ENCODE data around the gene GALNT6. TPM values are rescaled to one million over a fixed set of nuclear protein-coding genes. Genes with fewer than 3 reads are reported as not detected.

GALNT6 gene
- total RNA-seq, 2 experiments from 2014 or later, result 17.8 to 18.6 TPM

- Mint-ChIP-seq H3K4me1 (peaks cover 63% of the 10 kb centered on the region), H3K27ac (no peak overlapping the region), H3K27me3 (no peaks in the 10 kb centered on the region), H3K4me3 (no peak overlapping the region), H3K36me3 (ENCODE audit: low read depth) (peaks cover 10% of the 10 kb centered on the region), H3K9me3 (no peaks in the 10 kb centered on the region)
- ChIA-PET CTCF (no interaction called here), POLR2A (no interaction called here)
- no peak for DNase-seq
Observed at GRCh38 chr12:51388069-51388799, 3.0 kb downstream of the GALNT6 start.

GRCh38 chr12:51386351-51386750, 4.9 kb downstream of the GALNT6 start:
- Mint-ChIP-seq H3K4me1 (peaks cover 61% of the 10 kb centered on the region), H3K27ac (no peak overlapping the region), H3K36me3 (ENCODE audit: low read depth) (peaks cover 24% of the 10 kb centered on the region), H3K9me3 (no peaks in the 10 kb centered on the region), H3K4me3 (no peak overlapping the region), H3K27me3 (no peaks in the 10 kb centered on the region)
- ChIA-PET POLR2A (interaction anchor here (0.9 kb wide), 1 partner anchor 13 kb away, joined by 3 read pairs; no protein-coding TSS in a partner anchor), CTCF (interaction anchor here (0.9 kb wide), 1 partner anchor 17 kb away, joined by 3 read pairs; no protein-coding TSS in a partner anchor)
- no peak for DNase-seq

GRCh38 chr12:51383269-51383905, 7.8 kb downstream of the GALNT6 start:
- H3K9me3 Mint-ChIP-seq, result no peaks in the 10 kb centered on the region
- no peak overlapping the region for H3K4me3 Mint-ChIP-seq
- no peak for DNase-seq
- H3K27me3 Mint-ChIP-seq, result no peaks in the 10 kb centered on the region
- CTCF ChIA-PET, result interaction anchor here (1.2 kb wide), 1 partner anchor 37 kb away, joined by 3 read pairs; no protein-coding TSS in a partner anchor
- POLR2A ChIA-PET, result interaction anchor here (1.2 to 2.3 kb wide), 4 partner anchors 8 to 14 kb away, joined by 4 to 7 read pairs (median 6); no protein-coding TSS in a partner anchor
- H3K4me1 Mint-ChIP-seq, result peaks cover 35% of the 10 kb centered on the region
- peaks cover 37% of the 10 kb centered on the region for H3K36me3 Mint-ChIP-seq (ENCODE audit: low read depth)
- no peak overlapping the region for H3K27ac Mint-ChIP-seq

- Mint-ChIP-seq H3K27ac (no peak overlapping the region), H3K9me3 (no peaks in the 10 kb centered on the region), H3K4me1 (peaks cover 26% of the 10 kb centered on the region), H3K4me3 (no peak overlapping the region), H3K27me3 (no peaks in the 10 kb centered on the region), H3K36me3 (ENCODE audit: low read depth) (peaks cover 44% of the 10 kb centered on the region)
- CTCF ChIA-PET, result no interaction called here
- POLR2A ChIA-PET, result interaction anchor here (2.3 kb wide), 1 partner anchor 13 kb away, joined by 7 read pairs; no protein-coding TSS in a partner anchor
- no peak for DNase-seq
Observed at GRCh38 chr12:51382173-51382572, 9.0 kb downstream of the GALNT6 start.

GRCh38 chr12:51381226-51382079, 9.8 kb downstream of the GALNT6 start:
- no peaks in the 10 kb centered on the region for H3K27me3 Mint-ChIP-seq
- DNase-seq, result no peak
- H3K4me3 Mint-ChIP-seq, result no peak overlapping the region
- no peak overlapping the region for H3K27ac Mint-ChIP-seq
- ChIA-PET CTCF (no interaction called here), POLR2A (interaction anchor here (0.9 to 2.3 kb wide), 2 partner anchors 10 to 12 kb away, joined by 4 to 7 read pairs; partner anchors contain the start of gene GALNT6)
- H3K9me3 Mint-ChIP-seq, result no peaks in the 10 kb centered on the region
- H3K36me3 Mint-ChIP-seq (ENCODE audit: low read depth), result peaks cover 44% of the 10 kb centered on the region
- peaks cover 25% of the 10 kb centered on the region for H3K4me1 Mint-ChIP-seq

GRCh38 chr12:51379571-51379970, 11.6 kb downstream of the GALNT6 start:
- peaks cover 47% of the 10 kb centered on the region for H3K36me3 Mint-ChIP-seq (ENCODE audit: low read depth)
- no peaks in the 10 kb centered on the region for H3K27me3 Mint-ChIP-seq

GRCh38 chr12:51378749-51379148, 12.5 kb downstream of the GALNT6 start:
- POLR2A ChIA-PET, result interaction anchor here (2.0 kb wide), 1 partner anchor 10 kb away, joined by 5 read pairs; no protein-coding TSS in a partner anchor
- Mint-ChIP-seq H3K4me1 (peaks cover 27% of the 10 kb centered on the region), H3K4me3 (no peak overlapping the region), H3K27me3 (no peaks in the 10 kb centered on the region), H3K27ac (no peak overlapping the region), H3K9me3 (no peaks in the 10 kb centered on the region), H3K36me3 (ENCODE audit: low read depth) (peaks cover 48% of the 10 kb centered on the region)
- CTCF ChIA-PET, result interaction anchor here (1.0 kb wide), 1 partner anchor 9 kb away, joined by 3 read pairs; no protein-coding TSS in a partner anchor
- DNase-seq, result no peak

More at GRCh38 chr12:51379571-51379970, 11.6 kb downstream of the GALNT6 start:
- H3K27ac Mint-ChIP-seq, result no peak overlapping the region
- no peaks in the 10 kb centered on the region for H3K9me3 Mint-ChIP-seq
- DNase-seq, result no peak
- ChIA-PET POLR2A (no interaction called here), CTCF (no interaction called here)
- peaks cover 29% of the 10 kb centered on the region for H3K4me1 Mint-ChIP-seq
- H3K4me3 Mint-ChIP-seq, result no peak overlapping the region

- Mint-ChIP-seq H3K9me3 (no peaks in the 10 kb centered on the region), H3K36me3 (ENCODE audit: low read depth) (peaks cover 54% of the 10 kb centered on the region), H3K4me3 (no peak overlapping the region), H3K27me3 (no peaks in the 10 kb centered on the region), H3K4me1 (peaks cover 25% of the 10 kb centered on the region), H3K27ac (no peak overlapping the region)
- CTCF ChIA-PET, result no interaction called here
- DNase-seq, result no peak
- POLR2A ChIA-PET, result interaction anchor here (2.0 kb wide), 1 partner anchor 8 kb away, joined by 5 read pairs; no protein-coding TSS in a partner anchor
Observed at GRCh38 chr12:51377099-51377984, 13.9 kb downstream of the GALNT6 start.

GRCh38 chr12:51374856-51375255, 16.4 kb downstream of the GALNT6 start:
- CTCF ChIA-PET, result no interaction called here
- DNase-seq, result no peak
- no peak overlapping the region for H3K4me3 Mint-ChIP-seq
- POLR2A ChIA-PET, result interaction anchor here (0.9 kb wide), 1 partner anchor 20 kb away, joined by 3 read pairs; no protein-coding TSS in a partner anchor
- peaks cover 54% of the 10 kb centered on the region for H3K36me3 Mint-ChIP-seq (ENCODE audit: low read depth)
- H3K27me3 Mint-ChIP-seq, result no peaks in the 10 kb centered on the region
- peaks cover 44% of the 10 kb centered on the region for H3K4me1 Mint-ChIP-seq
- no peak overlapping the region for H3K27ac Mint-ChIP-seq
- no peaks in the 10 kb centered on the region for H3K9me3 Mint-ChIP-seq

GRCh38 chr12:51374361-51374760, 16.8 kb downstream of the GALNT6 start:
- no peak overlapping the region for H3K27ac Mint-ChIP-seq
- H3K36me3 Mint-ChIP-seq (ENCODE audit: low read depth), result peaks cover 53% of the 10 kb centered on the region

GRCh38 chr12:51373187-51373586, 18.0 kb downstream of the GALNT6 start:
- CTCF ChIA-PET, result interaction anchor here (1.4 to 1.8 kb wide), 2 partner anchors 25 to 32 kb away, joined by 4 to 5 read pairs; no protein-coding TSS in a partner anchor
- POLR2A ChIA-PET, result interaction anchor here (1.0 to 1.3 kb wide), 3 partner anchors 10 to 22 kb away, joined by 3 to 5 read pairs (median 4); no protein-coding TSS in a partner anchor
- Mint-ChIP-seq H3K9me3 (no peaks in the 10 kb centered on the region), H3K4me1 (peaks cover 59% of the 10 kb centered on the region), H3K27me3 (no peaks in the 10 kb centered on the region), H3K27ac (no peak overlapping the region), H3K4me3 (no peak overlapping the region), H3K36me3 (ENCODE audit: low read depth) (peaks cover 51% of the 10 kb centered on the region)
- DNase-seq, result no peak

More at GRCh38 chr12:51374361-51374760, 16.8 kb downstream of the GALNT6 start:
- DNase-seq, result no peak
- no peaks in the 10 kb centered on the region for H3K9me3 Mint-ChIP-seq
- CTCF ChIA-PET, result interaction anchor here (1.4 to 1.8 kb wide), 2 partner anchors 24 to 33 kb away, joined by 4 to 5 read pairs; no protein-coding TSS in a partner anchor
- H3K4me1 Mint-ChIP-seq, result peaks cover 49% of the 10 kb centered on the region
- no peak overlapping the region for H3K4me3 Mint-ChIP-seq
- H3K27me3 Mint-ChIP-seq, result no peaks in the 10 kb centered on the region
- POLR2A ChIA-PET, result interaction anchor here (1.3 kb wide), 1 partner anchor 9 kb away, joined by 4 read pairs; no protein-coding TSS in a partner anchor

Data from activated CD4-positive, alpha-beta memory T cell treated with anti-CD3 and anti-CD28 coated beads, Interleukin-2, amount 10 ng/mL, durations not matched to agents 7 days and 5 days (primary cell).